ENCODE measurements around the gene PRPS1L1. TPM values are rescaled to one million over a fixed set of nuclear protein-coding genes. Genes with fewer than 3 reads are reported as not detected.

Gene PRPS1L1
- total RNA-seq, 4 donors from 2014 or later: not detected

DNA sequence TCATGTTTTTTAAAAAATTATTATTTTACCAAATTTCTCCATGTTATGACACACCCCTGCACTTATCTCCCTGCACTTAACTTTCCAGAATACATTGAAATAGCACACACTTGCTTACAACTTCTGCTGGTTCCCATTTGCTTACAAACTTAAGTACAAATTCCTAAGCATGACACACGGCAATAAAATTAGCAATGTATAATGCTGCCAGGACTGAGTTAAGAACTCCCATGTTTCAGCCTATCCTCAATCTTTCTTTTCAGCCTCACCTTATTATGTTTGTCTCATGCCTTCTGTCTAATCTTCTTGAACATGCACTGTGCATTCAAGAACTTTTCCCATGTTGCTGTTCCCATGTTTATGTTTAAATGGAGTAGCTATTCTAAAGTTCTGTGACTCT is 40.8 kb downstream of the PRPS1L1 start:
- TF ChIP-seq, protein P1, sequence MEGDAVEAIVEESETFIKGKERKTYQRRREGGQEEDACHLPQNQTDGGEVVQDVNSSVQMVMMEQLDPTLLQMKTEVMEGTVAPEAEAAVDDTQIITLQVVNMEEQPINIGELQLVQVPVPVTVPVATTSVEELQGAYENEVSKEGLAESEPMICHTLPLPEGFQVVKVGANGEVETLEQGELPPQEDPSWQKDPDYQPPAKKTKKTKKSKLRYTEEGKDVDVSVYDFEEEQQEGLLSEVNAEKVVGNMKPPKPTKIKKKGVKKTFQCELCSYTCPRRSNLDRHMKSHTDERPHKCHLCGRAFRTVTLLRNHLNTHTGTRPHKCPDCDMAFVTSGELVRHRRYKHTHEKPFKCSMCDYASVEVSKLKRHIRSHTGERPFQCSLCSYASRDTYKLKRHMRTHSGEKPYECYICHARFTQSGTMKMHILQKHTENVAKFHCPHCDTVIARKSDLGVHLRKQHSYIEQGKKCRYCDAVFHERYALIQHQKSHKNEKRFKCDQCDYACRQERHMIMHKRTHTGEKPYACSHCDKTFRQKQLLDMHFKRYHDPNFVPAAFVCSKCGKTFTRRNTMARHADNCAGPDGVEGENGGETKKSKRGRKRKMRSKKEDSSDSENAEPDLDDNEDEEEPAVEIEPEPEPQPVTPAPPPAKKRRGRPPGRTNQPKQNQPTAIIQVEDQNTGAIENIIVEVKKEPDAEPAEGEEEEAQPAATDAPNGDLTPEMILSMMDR (IDR thresholded peaks at IDR 0.05; ENCODE audit: low read depth): no peak

DNA sequence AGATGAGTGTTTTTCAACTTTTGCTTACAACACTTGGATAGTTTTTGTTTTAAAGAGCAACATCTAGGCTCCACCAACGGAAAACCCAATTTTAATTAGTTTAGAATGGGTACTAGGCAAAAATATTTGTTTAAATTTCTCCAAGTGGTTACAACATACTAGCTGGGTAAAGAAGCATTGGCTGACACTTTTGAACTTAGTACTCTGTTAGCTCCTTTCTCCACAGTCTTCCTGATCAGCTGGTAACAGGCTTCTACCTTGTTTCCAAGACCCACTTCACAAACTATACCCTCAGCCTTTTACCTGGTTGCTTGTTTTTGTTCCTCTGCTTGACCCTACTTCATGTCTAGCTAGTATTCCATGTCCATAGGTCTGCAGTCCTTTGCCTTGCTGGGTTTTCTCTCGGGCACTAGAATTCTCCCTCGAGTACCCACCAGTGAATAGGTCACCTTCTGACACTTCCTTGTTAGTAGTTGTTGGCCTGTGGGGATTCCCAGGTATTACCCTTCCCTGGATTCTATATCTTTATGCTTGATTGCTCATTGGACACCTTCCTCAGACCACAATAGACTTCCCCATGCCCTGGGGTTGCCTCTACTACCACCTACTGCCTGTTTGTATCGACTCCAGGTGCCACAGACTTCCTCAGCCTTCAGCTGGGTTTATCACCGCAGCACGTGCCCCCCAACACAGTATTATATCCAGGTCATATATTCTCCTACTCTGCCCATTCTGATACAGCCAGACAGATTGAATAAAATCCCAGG is 42.0 kb downstream of the PRPS1L1 start:
- TF ChIP-seq, protein P1 (IDR thresholded peaks at IDR 0.05; ENCODE audit: low read depth): no peak

DNA sequence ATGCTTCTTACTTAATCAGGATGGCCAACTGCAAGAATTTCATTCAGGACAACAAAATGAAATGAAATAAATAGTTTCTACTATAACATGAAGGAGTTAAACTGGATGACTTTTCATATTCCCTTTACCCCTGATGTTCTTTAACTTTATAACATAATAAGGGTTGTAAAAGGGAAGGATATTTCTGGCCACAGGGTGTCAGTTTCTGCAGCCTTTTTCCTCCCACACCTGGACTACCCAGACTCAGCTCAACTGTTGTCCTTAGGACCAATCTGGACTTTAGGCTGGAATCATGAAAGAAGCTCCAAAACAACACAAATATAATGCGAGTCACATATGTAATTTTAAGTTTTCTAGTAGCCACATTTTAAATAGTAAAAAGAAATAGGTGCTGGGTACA is 43.4 kb downstream of the PRPS1L1 start:
- TF ChIP-seq, protein P1 (IDR thresholded peaks at IDR 0.05; ENCODE audit: low read depth): no peak

DNA sequence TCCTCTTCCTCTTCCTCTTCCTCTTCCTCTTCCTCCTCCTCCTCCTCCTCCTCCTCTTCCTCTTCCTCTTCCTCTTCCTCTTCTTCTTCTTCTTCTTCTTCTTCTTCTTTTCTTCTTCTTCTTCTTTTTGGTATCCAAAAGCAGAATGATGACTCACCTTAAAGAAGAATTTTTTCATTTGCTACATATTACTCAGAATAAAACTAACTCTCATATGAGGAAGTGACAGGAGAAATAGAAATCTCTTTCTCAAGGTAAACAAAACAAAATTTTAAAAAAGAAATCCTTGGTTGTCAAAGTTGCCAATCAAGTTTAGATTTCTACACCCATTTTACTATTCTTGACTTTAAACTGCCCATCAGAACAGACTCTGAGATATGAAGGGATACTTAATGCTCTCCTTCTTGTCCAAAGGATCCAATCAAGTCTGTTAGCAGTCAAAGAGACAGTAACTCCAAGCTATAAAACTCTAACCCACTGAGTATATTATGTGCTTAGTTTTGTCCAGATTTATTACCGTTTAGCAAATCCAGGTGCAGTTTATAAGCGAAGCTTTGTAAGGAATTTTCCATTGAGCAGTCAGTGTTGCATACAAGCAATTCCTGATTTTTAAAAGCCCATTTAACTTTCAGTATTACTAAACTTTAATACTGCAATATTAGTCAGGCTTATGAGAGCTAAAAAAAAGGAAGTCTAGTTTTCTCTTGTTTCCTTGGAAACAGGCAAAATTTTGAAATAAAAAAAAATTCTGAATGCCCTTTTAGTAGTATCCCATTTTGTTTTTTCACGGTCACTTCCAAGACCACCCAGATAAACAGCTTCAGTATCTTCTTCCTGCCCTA is 44.2 kb downstream of the PRPS1L1 start:
- TF ChIP-seq, protein P1 (IDR thresholded peaks at IDR 0.05; ENCODE audit: low read depth): no peak

DNA sequence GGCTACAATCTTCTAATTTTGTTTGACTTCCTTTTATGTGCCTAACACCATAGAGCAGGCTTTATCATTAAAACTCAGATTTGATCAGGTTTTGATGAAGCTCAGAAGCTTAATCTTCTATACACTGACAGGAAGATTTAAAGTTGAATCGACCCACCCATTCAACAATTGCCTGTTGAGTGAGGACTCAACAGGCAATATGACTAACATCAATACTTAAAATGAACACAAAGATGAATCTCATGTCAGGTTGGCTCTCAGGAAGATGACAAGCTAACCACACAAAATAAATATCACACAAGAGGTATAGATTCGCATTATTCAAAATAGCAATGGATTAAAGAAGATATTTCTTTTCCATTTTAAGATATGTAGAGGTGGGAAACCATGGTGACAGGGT is 50.7 kb downstream of the PRPS1L1 start:
- TF ChIP-seq, protein P1 (IDR thresholded peaks at IDR 0.05; ENCODE audit: low read depth): no peak

Other genes with a start within 250 kb of the PRPS1L1 start
- 10 to 100 TPM; 71.1 to 94.9 (median 80.9) TPM for gene SNX13, start 87.4 kb downstream of the PRPS1L1 start, total RNA-seq